Neural progenitor cell (in vitro differentiated cells): ENCODE measurements around the gene PRRT1B. TPM values are rescaled to one million over a fixed set of nuclear protein-coding genes. Genes with fewer than 3 reads are reported as not detected.

ENCODE experiments used
- DNase-seq: peaks from one replicate; pipeline ENCODE4 v3.0.0-alpha.2; 2016; ENCODE audit warnings: low spot score
- H2AFZ ChIP-seq: fragments of 200-600 bp; sonication (generic); replicated peaks from 2 replicates; pipeline ENCODE4 v1.6.1; 2016; ENCODE audit warnings: antibody characterized with exemption
- H3F3A ChIP-seq: fragments of 200-600 bp; sonication (generic); 2 replicates; pipeline ENCODE4 v1.6.1; 2016; ENCODE audit warnings: antibody characterized with exemption, low read depth
- H3K27ac ChIP-seq: fragments of 200-600 bp; sonication (generic); 2 replicates; pipeline ENCODE4 v1.5.1; 2016; ENCODE audit warnings: mild to moderate bottlenecking
- H3K27me3 ChIP-seq: fragments of 200-600 bp; sonication (generic); 2 replicates; pipeline ENCODE4 v1.6.1; 2016; ENCODE audit warnings: mild to moderate bottlenecking, moderate library complexity
- H3K36me3 ChIP-seq: fragments of 200-600 bp; sonication (generic); 2 replicates; pipeline ENCODE4 v1.5.1; 2016
- H3K4me1 ChIP-seq: fragments of 200-600 bp; sonication (generic); 2 replicates; pipeline ENCODE4 v1.6.1; 2016; ENCODE audit warnings: mixed run types
- H3K4me2 ChIP-seq: fragments of 200-600 bp; sonication (generic); 2 replicates; pipeline ENCODE4 v1.6.1; 2016
- H3K4me3 ChIP-seq: fragments of 200-600 bp; sonication (generic); 2 replicates; pipeline ENCODE4 v1.5.1; 2016
- H3K79me2 ChIP-seq: fragments of 200-600 bp; sonication (generic); 2 replicates; pipeline ENCODE4 v1.6.1; 2016; ENCODE audit warnings: low read depth
- H3K9ac ChIP-seq: fragments of 200-600 bp; sonication (generic); 2 replicates; pipeline ENCODE4 v1.6.1; 2016
- H3K9me3 ChIP-seq: fragments of 200-600 bp; sonication (generic); 2 replicates; pipeline ENCODE4 v1.5.1; 2016; ENCODE audit warnings: low read depth
- H4K20me1 ChIP-seq: fragments of 200-600 bp; sonication (generic); 2 replicates; pipeline ENCODE4 v1.6.1; 2016; ENCODE audit warnings: low read depth
- H3K27ac Mint-ChIP-seq: 3 replicates; pipeline ENCODE4 v1.8.0; 2021; ENCODE audit warnings: mixed read lengths
- H3K27me3 Mint-ChIP-seq: 2 replicates; pipeline ENCODE4 v1.8.0; 2022; ENCODE audit warnings: low read depth, mild to moderate bottlenecking, inconsistent platforms, moderate library complexity, mixed read lengths; ENCODE audit not compliant: insufficient read depth
- H3K36me3 Mint-ChIP-seq: 3 replicates; pipeline ENCODE4 v1.8.0; 2021; ENCODE audit warnings: mixed read lengths
- H3K4me1 Mint-ChIP-seq: 3 replicates; pipeline ENCODE4 v1.8.0; 2021; ENCODE audit warnings: mixed read lengths
- H3K4me3 Mint-ChIP-seq: 3 replicates; pipeline ENCODE4 v1.8.0; 2021; ENCODE audit warnings: mild to moderate bottlenecking, moderate library complexity, mixed read lengths
- H3K9me3 Mint-ChIP-seq: 3 replicates; pipeline ENCODE4 v1.8.0; 2020; ENCODE audit warnings: mixed read lengths
- CTCF ChIP-seq: fragments of 200-600 bp; sonication (generic); IDR thresholded peaks from 2 replicates; pipeline ENCODE4 v1.5.1; 2017; ENCODE audit warnings: antibody characterized with exemption, mild to moderate bottlenecking
- EZH2 ChIP-seq: fragments of 200-600 bp; sonication (generic); IDR thresholded peaks from 2 replicates; pipeline ENCODE4 v1.6.1; 2017; ENCODE audit warnings: antibody characterized with exemption, mild to moderate bottlenecking, moderate library complexity
- EZH2phosphoT487 ChIP-seq: fragments of 200-600 bp; sonication (generic); IDR thresholded peaks from 2 replicates; pipeline ENCODE4 v1.6.1; 2017; ENCODE audit warnings: antibody characterized with exemption
- total RNA-seq: library from RNA; depleted of rRNA; stranded (reverse); fragments of >200 nt; gene quantifications from 2 replicates; pipeline ENCODE4 v1.2.3, GENCODE V29; 2015; ENCODE audit warnings: low replicate concordance

PRRT1B gene
- total RNA-seq, 1 donor from 2014 or later = not detected

- Histone ChIP-seq H3K9me3 (no peaks in the 10 kb centered on the region), H3K9ac (no peak overlapping the region), H3K27ac (no peak overlapping the region), H3K36me3 (no peaks in the 10 kb centered on the region), H3K4me3 (no peak overlapping the region), H3K4me1 (no peaks in the 10 kb centered on the region), H3K4me2 (no peak overlapping the region), H2AFZ (no peak overlapping the region), H3F3A (no peaks in the 10 kb centered on the region), H4K20me1 (no peaks in the 10 kb centered on the region), H3K79me2 (no peaks in the 10 kb centered on the region), H3K27me3 (no peaks in the 10 kb centered on the region)
- no peak overlapping the region for H3K4me3 Mint-ChIP-seq
- H3K27me3 Mint-ChIP-seq = peaks cover under 1% of the 10 kb centered on the region
- no peak for TF ChIP-seq EZH2phosphoT487
- no peak for TF ChIP-seq EZH2
- no peak for TF ChIP-seq CTCF
- DNase-seq = no peak
- H3K4me1 Mint-ChIP-seq = no peaks in the 10 kb centered on the region
- no peak overlapping the region for H3K27ac Mint-ChIP-seq
- no peaks in the 10 kb centered on the region for H3K9me3 Mint-ChIP-seq
- peaks cover 18% of the 10 kb centered on the region for H3K36me3 Mint-ChIP-seq
Observed at GRCh38 chr9:131598121-131598520, 52.8 kb downstream of the PRRT1B start.

- Histone ChIP-seq H3K9ac (no peak overlapping the region), H2AFZ (no peak overlapping the region), H3K27ac (no peak overlapping the region), H3K4me1 (no peaks in the 10 kb centered on the region), H3K4me3 (no peak overlapping the region), H3K4me2 (no peak overlapping the region), H3K36me3 (no peaks in the 10 kb centered on the region), H3K79me2 (no peaks in the 10 kb centered on the region), H3K27me3 (no peaks in the 10 kb centered on the region), H3F3A (no peaks in the 10 kb centered on the region), H4K20me1 (no peaks in the 10 kb centered on the region), H3K9me3 (no peaks in the 10 kb centered on the region)
- Mint-ChIP-seq H3K27ac (no peak overlapping the region), H3K36me3 (peaks cover 20% of the 10 kb centered on the region), H3K27me3 (peaks cover 4% of the 10 kb centered on the region), H3K4me1 (no peaks in the 10 kb centered on the region), H3K9me3 (no peaks in the 10 kb centered on the region), H3K4me3 (no peak overlapping the region)
- DNase-seq = no peak
- TF ChIP-seq CTCF (no peak), EZH2phosphoT487 (no peak), EZH2 (no peak)
Observed at GRCh38 chr9:131601683-131602181, 56.4 kb downstream of the PRRT1B start.

- no peak overlapping the region for H3K4me2 ChIP-seq
- no peak overlapping the region for H3K27ac ChIP-seq
- Mint-ChIP-seq H3K27me3 (peaks cover 8% of the 10 kb centered on the region), H3K36me3 (peaks cover 17% of the 10 kb centered on the region), H3K4me1 (peaks cover 8% of the 10 kb centered on the region), H3K9me3 (no peaks in the 10 kb centered on the region), H3K4me3 (no peak overlapping the region), H3K27ac (peak overlapping the region; percentile 81)
- H4K20me1 ChIP-seq = no peaks in the 10 kb centered on the region
- no peak overlapping the region for H2AFZ ChIP-seq
- H3F3A ChIP-seq = no peaks in the 10 kb centered on the region
- no peak for DNase-seq
- peaks cover 7% of the 10 kb centered on the region for H3K4me1 ChIP-seq
- no peak overlapping the region for H3K4me3 ChIP-seq
- H3K9me3 ChIP-seq = no peaks in the 10 kb centered on the region
- no peak overlapping the region for H3K9ac ChIP-seq
- H3K79me2 ChIP-seq = no peaks in the 10 kb centered on the region
- H3K27me3 ChIP-seq = no peaks in the 10 kb centered on the region
- H3K36me3 ChIP-seq = no peaks in the 10 kb centered on the region
- TF ChIP-seq EZH2 (no peak), EZH2phosphoT487 (no peak), CTCF (no peak)
Observed at GRCh38 chr9:131603199-131603598, 57.9 kb downstream of the PRRT1B start.
